MCF 10A (cell line): ENCODE data around the gene PRCP. TPM values are rescaled to one million over a fixed set of nuclear protein-coding genes. Genes with fewer than 3 reads are reported as not detected.
"Not testable (repeated sequence)": the region's sequence is repeated elsewhere in the genome, so short reads cannot be mapped to it uniquely, and the experiment has no call there.

Source experiments
- BruUV-seq: library from RNA; stranded (reverse); fragments of 400-500 nt; replicated peaks from 2 replicates; lab custom pipeline; 2021; lab: Mats Ljungman, UMichigan
- CTCF ChIA-PET: fragments of 300-600 bp; sonication (Branson Sonifier 250); formaldehyde crosslinking; extraction: SDS; loops from one replicate; lab custom pipeline; 2021; ENCODE audit warnings: antibody characterized with exemption, inconsistent platforms; lab: Yijun Ruan, JAX
- POLR2A ChIA-PET: fragments of 300-600, 350-650 bp; sonication (Branson Sonifier 250); formaldehyde crosslinking; extraction: SDS; loops from one replicate; lab custom pipeline; 2020; ENCODE audit warnings: antibody characterized with exemption, inconsistent platforms; lab: Yijun Ruan, JAX
- DNase-seq: peaks from one replicate; pipeline ENCODE4 v3.0.0-alpha.2; 2018; ENCODE audit not compliant: unreplicated experiment
- H3K27ac Mint-ChIP-seq: one replicate; pipeline ENCODE4 v1.8.0; 2022; ENCODE audit warnings: mild to moderate bottlenecking, low read depth, mixed read lengths; ENCODE audit not compliant: unreplicated experiment
- H3K27me3 Mint-ChIP-seq: one replicate; pipeline ENCODE4 v1.8.0; 2022; ENCODE audit warnings: mixed read lengths; ENCODE audit not compliant: insufficient read depth, unreplicated experiment
- H3K36me3 Mint-ChIP-seq: one replicate; pipeline ENCODE4 v1.8.0; 2022; ENCODE audit warnings: mild to moderate bottlenecking, moderate library complexity, mixed read lengths; ENCODE audit not compliant: insufficient read depth, unreplicated experiment
- H3K4me1 Mint-ChIP-seq: one replicate; pipeline ENCODE4 v1.8.0; 2022; ENCODE audit warnings: mixed read lengths; ENCODE audit not compliant: insufficient read depth, unreplicated experiment
- H3K4me3 Mint-ChIP-seq: one replicate; pipeline ENCODE4 v1.8.0; 2022; ENCODE audit warnings: mild to moderate bottlenecking, moderate library complexity, mixed read lengths; ENCODE audit not compliant: unreplicated experiment
- H3K9me3 Mint-ChIP-seq: one replicate; pipeline ENCODE4 v1.8.0; 2022; ENCODE audit warnings: mixed read lengths; ENCODE audit not compliant: unreplicated experiment
- CTCF ChIP-seq: fragments of 200-600 bp; IDR thresholded peaks from one replicate; pipeline ENCODE4 v1.8.0; 2022; ENCODE audit warnings: antibody characterized with exemption, mild to moderate bottlenecking; ENCODE audit not compliant: unreplicated experiment
- intact Hi-C: fragments of 100-400 bp; cut with micrococcal nuclease; formaldehyde crosslinking; loops from 2 replicates; pipeline ENCODE4 v1.14.1; 2022
- total RNA-seq: library from RNA; stranded (reverse); gene quantifications from 2 replicates; pipeline ENCODE4 v1.2.3, GENCODE V29; 2022

The PRCP gene
- total RNA-seq, 1 experiment from 2014 or later = 22.7 TPM

- Mint-ChIP-seq H3K27ac (no peak overlapping the region), H3K9me3 (no peaks in the 10 kb centered on the region), H3K4me3 (no peak overlapping the region), H3K27me3 (no peaks in the 10 kb centered on the region), H3K4me1 (no peaks in the 10 kb centered on the region), H3K36me3 (peaks cover 12% of the 10 kb centered on the region)
- DNase-seq = no peak
- BruUV-seq = no TSS peak
- intact Hi-C loops = no loop called here
- ChIA-PET CTCF (interaction anchor here (0.6 to 1.5 kb wide), 6 partner anchors 9 to 320 kb away, joined by 3 to 8 read pairs (median 4); partner anchors contain the start of gene DDIAS), POLR2A (interaction anchor here (0.6 to 1.2 kb wide), 2 partner anchors 27 to 141 kb away, joined by 3 read pairs; no protein-coding TSS in a partner anchor)
- no peak for TF ChIP-seq CTCF
These were observed 28.9 kb upstream of the PRCP start for GRCh38 chr11:82929121-82929520.

GRCh38 chr11:82927264-82927880 lies 27.1 kb upstream of the PRCP start:
- H3K9me3 Mint-ChIP-seq = no peaks in the 10 kb centered on the region
- ChIA-PET CTCF (interaction anchor here (0.7 to 3.5 kb wide), 5 partner anchors 11 to 323 kb away, joined by 3 to 24 read pairs (median 3); no protein-coding TSS in a partner anchor), POLR2A (interaction anchor here (0.6 to 1.2 kb wide), 3 partner anchors 64 to 232 kb away, joined by 3 read pairs; no protein-coding TSS in a partner anchor)
- TF ChIP-seq CTCF = peak; percentile 50
- H3K36me3 Mint-ChIP-seq = peaks cover 10% of the 10 kb centered on the region
- intact Hi-C loops = loop anchor here (1.0 kb wide), 2 partner anchors 60 to 144 kb away; partner anchors contain the start of gene RAB30
- no peak overlapping the region for H3K4me3 Mint-ChIP-seq
- no peaks in the 10 kb centered on the region for H3K4me1 Mint-ChIP-seq
- peak; percentile 73 for DNase-seq
- no peak overlapping the region for H3K27ac Mint-ChIP-seq
- no TSS peak for BruUV-seq
- no peaks in the 10 kb centered on the region for H3K27me3 Mint-ChIP-seq

- H3K36me3 Mint-ChIP-seq = peaks cover 5% of the 10 kb centered on the region
- no peaks in the 10 kb centered on the region for H3K4me1 Mint-ChIP-seq
- no peaks in the 10 kb centered on the region for H3K27me3 Mint-ChIP-seq
- H3K27ac Mint-ChIP-seq = no peak overlapping the region
- ChIA-PET CTCF (interaction anchor here (0.6 to 3.5 kb wide), 9 partner anchors 29 to 325 kb away, joined by 3 to 24 read pairs (median 3); no protein-coding TSS in a partner anchor), POLR2A (interaction anchor here (0.6 to 0.7 kb wide), 3 partner anchors 197 to 296 kb away, joined by 3 read pairs; no protein-coding TSS in a partner anchor)
- no TSS peak for BruUV-seq
- intact Hi-C loops = no loop called here
- no peak for TF ChIP-seq CTCF
- H3K9me3 Mint-ChIP-seq = no peaks in the 10 kb centered on the region
- no peak overlapping the region for H3K4me3 Mint-ChIP-seq
- DNase-seq = no peak
These were observed 24.4 kb upstream of the PRCP start for GRCh38 chr11:82924522-82925224.

GRCh38 chr11:82922396-82923173 lies 22.4 kb upstream of the PRCP start:
- H3K27me3 Mint-ChIP-seq, DNase-seq, BruUV-seq, H3K9me3 Mint-ChIP-seq, H3K4me3 Mint-ChIP-seq, intact Hi-C loops, H3K27ac Mint-ChIP-seq, H3K4me1 Mint-ChIP-seq: not testable (repeated sequence)
- CTCF ChIA-PET = interaction anchor here (0.6 kb wide), 1 partner anchor 70 kb away, joined by 3 read pairs; no protein-coding TSS in a partner anchor
- POLR2A ChIA-PET = interaction anchor here (0.7 kb wide), 2 partner anchors 150 to 434 kb away, joined by 3 read pairs; no protein-coding TSS in a partner anchor
- H3K36me3 Mint-ChIP-seq = peaks cover 16% of the 10 kb centered on the region

GRCh38 chr11:82920227-82920626 lies 20.0 kb upstream of the PRCP start:
- intact Hi-C loops, BruUV-seq, H3K4me1 Mint-ChIP-seq, H3K27me3 Mint-ChIP-seq, H3K4me3 Mint-ChIP-seq, H3K9me3 Mint-ChIP-seq, DNase-seq, H3K27ac Mint-ChIP-seq: not testable (repeated sequence)
- H3K36me3 Mint-ChIP-seq = peaks cover 18% of the 10 kb centered on the region
- POLR2A ChIA-PET = interaction anchor here (1.1 kb wide), 1 partner anchor 19 kb away, joined by 8 read pairs; the partner anchor contains the start of gene DDIAS
- CTCF ChIA-PET = interaction anchor here (1.0 to 1.5 kb wide), 3 partner anchors 53 to 330 kb away, joined by 3 to 6 read pairs (median 3); no protein-coding TSS in a partner anchor

GRCh38 chr11:82919786-82920185 lies 19.6 kb upstream of the PRCP start:
- DNase-seq, H3K4me3 Mint-ChIP-seq, H3K27ac Mint-ChIP-seq, intact Hi-C loops, H3K27me3 Mint-ChIP-seq, H3K9me3 Mint-ChIP-seq, H3K4me1 Mint-ChIP-seq, BruUV-seq: not testable (repeated sequence)
- ChIA-PET POLR2A (interaction anchor here (1.1 kb wide), 1 partner anchor 18 kb away, joined by 8 read pairs; the partner anchor contains the start of gene DDIAS), CTCF (interaction anchor here (1.0 to 1.5 kb wide), 3 partner anchors 53 to 330 kb away, joined by 3 to 6 read pairs (median 3); no protein-coding TSS in a partner anchor)
- H3K36me3 Mint-ChIP-seq = peaks cover 18% of the 10 kb centered on the region
